CD4-positive, alpha-beta T cell treated with Interleukin-15 for 1 hour (primary cell): ENCODE measurements around the gene ZNF512.

ENCODE experiments used
- DNase-seq: peaks from one replicate; pipeline ENCODE4 v3.0.0-alpha.2; 2020

The ZNF512 gene

DNA sequence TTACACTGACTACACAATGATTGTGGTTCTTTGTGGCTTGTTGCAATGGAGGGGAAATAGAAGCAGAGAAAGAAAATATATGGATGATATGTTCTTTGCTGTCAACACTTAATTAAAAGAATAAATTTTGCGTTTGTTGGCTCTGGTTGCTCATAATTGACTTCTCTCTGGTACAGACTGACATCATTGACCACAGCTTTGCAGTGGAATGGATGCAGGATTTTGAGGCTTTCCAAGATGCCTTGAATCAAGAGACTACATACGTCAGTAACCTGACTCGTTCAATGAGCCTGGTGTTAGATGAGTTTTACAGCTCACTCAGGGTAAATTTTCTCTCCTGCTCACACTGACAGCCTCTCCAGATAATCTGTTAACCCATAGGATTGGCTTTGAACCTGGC is 55.9 kb downstream of the ZNF512 start:
- DNase-seq: no peak

DNA sequence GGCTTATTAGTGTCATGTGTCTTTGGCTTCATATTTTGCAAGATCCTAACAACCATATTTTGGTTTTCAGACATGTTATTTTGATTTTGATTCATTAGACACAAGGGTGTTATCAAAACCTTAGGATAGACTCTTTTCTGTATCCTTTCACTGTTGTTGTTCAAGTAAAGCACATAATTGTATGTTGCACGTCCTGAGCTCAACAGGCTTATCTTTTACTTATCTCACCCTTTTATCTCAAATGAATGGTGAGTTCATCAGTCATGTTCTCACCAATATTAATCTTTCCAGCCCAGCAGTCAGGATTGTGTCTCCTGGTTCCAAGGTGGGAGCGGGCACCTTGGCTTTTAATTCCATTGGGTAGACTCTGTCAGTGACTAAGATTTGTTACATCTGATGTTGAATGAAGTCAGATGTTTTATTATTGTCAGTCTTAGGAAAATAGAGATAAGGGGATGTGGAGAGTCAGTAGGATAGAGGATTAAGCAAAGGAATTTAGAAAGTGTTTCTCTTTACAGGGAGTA is 57.9 kb downstream of the ZNF512 start:
- DNase-seq: no peak

DNA sequence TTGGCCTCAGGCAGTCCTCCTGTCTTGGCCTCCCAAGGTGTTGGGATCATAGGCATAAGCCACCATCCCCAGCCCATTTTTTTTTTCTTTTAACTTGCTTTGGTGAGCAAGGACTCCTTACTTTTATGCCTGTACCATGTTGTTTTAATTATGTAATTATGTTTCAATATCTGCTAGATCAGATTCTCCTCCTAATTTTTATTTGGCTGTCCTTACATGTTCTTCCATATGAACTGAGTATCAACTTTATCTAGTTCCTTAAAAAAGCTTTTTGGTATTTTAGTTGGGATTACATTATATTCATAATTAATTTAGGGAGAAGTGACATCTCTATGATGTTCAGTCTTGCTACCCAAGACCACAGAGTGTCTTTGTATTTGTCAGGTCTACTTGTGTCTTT is 62.4 kb downstream of the ZNF512 start:
- no peak for DNase-seq

- DNase-seq: no peak
These were observed 64.4 kb downstream of the ZNF512 start for GRCh38 chr2:27647289-27647688.

GRCh38 chr2:27647737-27648136 is 64.9 kb downstream of the ZNF512 start:
- no peak for DNase-seq

DNA sequence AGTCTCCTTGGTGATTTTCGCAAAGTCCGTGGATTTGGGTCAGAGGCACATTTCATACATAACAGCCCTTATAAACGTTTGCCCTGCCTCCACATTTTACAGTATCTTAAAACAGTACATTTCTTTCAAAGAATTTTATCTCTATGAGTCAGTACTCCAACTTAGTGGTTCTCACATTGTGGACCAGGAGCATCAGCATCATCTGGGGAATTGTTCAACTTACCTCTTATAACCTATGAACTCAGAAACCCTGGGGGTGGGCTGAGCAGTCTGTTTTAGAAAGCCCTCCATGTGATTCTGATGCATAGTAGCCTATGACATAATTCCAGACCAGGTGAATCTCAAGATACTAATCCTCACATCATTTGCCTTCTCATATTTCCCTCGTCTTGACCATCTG is 68.2 kb downstream of the ZNF512 start:
- no peak for DNase-seq

GRCh38 chr2:27652341-27652740 is 69.5 kb downstream of the ZNF512 start:
- DNase-seq: no peak

DNA sequence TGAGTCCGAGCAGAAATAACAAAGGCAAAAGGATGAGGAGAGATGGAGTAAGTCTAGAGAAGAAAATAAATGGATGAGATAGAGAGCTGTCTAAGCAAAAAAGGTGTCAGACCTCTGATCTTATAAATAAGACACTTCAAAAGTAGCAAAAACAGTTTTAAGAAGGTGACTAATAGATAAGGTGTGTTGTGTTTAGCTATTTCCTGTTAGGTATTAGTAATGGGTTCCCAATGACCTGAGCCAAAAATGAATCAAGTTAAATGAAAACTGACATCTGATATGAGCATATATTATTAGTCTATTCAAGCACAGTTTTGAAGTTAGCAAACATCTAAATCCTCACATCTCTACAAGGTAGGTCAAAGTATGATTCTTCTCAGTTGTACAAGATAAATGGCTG is 69.9 kb downstream of the ZNF512 start:
- DNase-seq: no peak

DNA sequence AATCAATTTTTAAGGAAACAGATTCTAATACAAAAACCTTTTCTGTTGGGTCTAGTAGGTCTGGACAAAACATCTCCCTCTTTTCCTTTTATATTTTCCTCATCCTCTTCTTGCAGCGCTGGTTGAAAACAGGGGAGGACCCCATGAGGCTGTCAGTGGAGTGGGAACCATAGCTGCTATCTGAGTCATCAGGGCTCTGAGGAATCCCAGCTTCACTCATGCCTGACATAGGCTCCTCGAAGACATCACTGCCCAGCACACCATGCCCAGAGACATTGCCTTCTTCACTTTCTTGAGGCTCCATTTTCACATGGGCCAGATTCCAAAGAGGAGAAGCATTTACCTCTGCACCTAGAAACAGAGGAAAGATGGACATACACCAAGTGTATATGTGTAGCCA is 70.6 kb downstream of the ZNF512 start:
- DNase-seq: no peak

- no peak for DNase-seq
These were observed 72.5 kb downstream of the ZNF512 start for GRCh38 chr2:27655155-27655951.

DNA sequence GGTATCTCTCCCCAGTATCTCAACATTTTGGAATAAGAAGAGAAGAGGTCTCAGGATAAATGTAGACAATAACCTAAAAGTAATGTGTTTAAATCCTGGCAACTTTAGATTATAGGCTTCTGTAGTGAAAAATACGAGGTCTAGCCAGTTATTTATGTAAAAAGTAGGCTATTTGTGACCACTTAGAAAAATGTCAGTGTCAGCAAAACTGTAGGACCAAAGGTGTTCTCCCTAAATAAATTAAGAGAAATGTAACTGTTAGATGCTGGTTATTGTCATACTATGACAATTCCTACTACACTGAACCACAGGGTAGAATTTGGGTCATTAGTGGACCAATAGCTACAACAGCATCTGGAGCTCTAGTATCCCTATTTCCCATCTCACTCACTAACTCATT is 78.5 kb downstream of the ZNF512 start:
- no peak for DNase-seq

GRCh38 chr2:27663285-27664153 is 80.7 kb downstream of the ZNF512 start, which contains the start of the genes SLC4A1AP and SUPT7L:
TSS of gene SLC4A1AP (plus strand) at chr2:27663889. CDS start at chr2:27663915, 26 bp downstream.
TSS of gene SUPT7L (minus strand) at chr2:27663614. CDS start at chr2:27662192, 1,422 bp downstream.
- peak; percentile 74 for DNase-seq

- no peak for DNase-seq
These were observed 81.3 kb downstream of the ZNF512 start for GRCh38 chr2:27664154-27664574.

GRCh38 chr2:27664622-27665363 is 82.0 kb downstream of the ZNF512 start:
- DNase-seq: no peak

DNA sequence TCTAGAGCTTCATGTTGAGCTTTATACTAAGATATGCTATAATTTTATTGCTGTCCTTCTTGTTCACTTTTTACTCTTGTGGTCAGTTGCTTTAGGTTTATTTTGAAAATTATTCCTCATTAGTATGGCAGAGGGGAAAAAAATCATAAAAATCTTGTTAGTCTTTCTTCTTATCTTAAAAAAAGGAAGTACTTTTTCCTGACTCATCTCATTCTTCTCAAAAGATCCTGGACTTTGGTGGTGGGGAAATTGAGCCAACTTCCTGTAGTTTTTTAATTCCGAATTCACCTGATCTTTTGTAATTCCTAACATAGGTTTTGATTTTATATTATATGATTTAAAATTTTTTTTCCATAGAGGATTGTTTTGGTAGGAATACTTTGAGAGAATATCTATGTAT is 84.6 kb downstream of the ZNF512 start:
- no peak for DNase-seq

DNA sequence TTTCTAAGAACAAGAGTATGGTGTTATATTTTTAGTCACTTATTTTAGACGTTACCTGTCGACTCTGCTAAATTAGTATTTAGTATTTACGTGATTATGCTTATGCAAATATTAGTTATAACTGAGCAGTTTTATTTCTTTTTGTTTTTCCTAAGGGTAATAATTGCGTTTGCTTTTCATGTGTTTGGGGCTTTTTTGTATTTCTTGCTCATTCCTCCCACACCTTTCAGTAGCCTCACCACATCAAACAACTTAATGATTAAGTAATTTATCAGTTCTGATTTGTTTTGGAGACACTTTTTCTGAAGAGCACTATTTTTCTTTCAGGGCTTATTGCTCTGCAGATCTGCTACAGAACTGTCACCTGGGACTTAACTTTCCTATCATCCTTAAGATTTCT is 88.4 kb downstream of the ZNF512 start:
- no peak for DNase-seq
